ENCODE data around the gene C5orf47.

DNA sequence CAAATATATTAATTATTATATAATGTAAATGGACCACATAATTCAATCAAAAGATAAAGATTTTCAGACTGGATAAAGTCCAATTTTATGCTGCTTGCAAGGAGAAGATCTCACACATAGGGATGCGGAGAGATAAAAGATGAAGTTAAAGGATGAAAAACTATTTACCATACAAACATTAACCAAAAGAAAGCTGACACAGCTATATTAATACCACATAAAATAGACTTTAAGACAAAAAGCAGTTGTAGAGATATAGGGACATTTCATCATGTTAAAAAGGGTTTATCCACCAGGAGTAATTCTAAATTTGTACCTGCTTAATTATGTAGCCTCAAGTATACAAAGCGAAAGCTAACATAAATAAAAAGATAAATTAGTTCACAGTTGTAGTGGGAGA, 41.3 kb downstream of the C5orf47 start:
- TF ChIP-seq, protein P1, sequence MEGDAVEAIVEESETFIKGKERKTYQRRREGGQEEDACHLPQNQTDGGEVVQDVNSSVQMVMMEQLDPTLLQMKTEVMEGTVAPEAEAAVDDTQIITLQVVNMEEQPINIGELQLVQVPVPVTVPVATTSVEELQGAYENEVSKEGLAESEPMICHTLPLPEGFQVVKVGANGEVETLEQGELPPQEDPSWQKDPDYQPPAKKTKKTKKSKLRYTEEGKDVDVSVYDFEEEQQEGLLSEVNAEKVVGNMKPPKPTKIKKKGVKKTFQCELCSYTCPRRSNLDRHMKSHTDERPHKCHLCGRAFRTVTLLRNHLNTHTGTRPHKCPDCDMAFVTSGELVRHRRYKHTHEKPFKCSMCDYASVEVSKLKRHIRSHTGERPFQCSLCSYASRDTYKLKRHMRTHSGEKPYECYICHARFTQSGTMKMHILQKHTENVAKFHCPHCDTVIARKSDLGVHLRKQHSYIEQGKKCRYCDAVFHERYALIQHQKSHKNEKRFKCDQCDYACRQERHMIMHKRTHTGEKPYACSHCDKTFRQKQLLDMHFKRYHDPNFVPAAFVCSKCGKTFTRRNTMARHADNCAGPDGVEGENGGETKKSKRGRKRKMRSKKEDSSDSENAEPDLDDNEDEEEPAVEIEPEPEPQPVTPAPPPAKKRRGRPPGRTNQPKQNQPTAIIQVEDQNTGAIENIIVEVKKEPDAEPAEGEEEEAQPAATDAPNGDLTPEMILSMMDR (IDR thresholded peaks at IDR 0.05): no peak
- TF ChIP-seq EZH2 (IDR thresholded peaks at IDR 0.05; ENCODE audit: borderline replicate concordance, insufficient read depth, low read depth, low read length, poor library complexity, severe bottlenecking): no peak
